Osteoblast (primary cell): ENCODE measurements around the gene OTOGL. TPM values are rescaled to one million over a fixed set of nuclear protein-coding genes. Genes with fewer than 3 reads are reported as not detected.

Source experiments
- DNase-seq: peaks from one replicate; pipeline ENCODE4 v3.0.0; 2011; ENCODE audit warnings: low spot score, mixed read lengths; ENCODE audit not compliant: insufficient read length; ENCODE audit errors: missing footprints
- H2AFZ ChIP-seq: 2 replicates; pipeline ENCODE4 v1.6.0; 2011; ENCODE audit warnings: mild to moderate bottlenecking, low read length
- H3K27ac ChIP-seq: 2 replicates; pipeline ENCODE4 v1.5.1; 2011; ENCODE audit warnings: mild to moderate bottlenecking, low read depth, low read length, moderate library complexity
- H3K27me3 ChIP-seq: 2 replicates; pipeline ENCODE4 v1.6.0; 2012; ENCODE audit warnings: mild to moderate bottlenecking, control low read depth, inconsistent platforms, low read length, moderate library complexity; ENCODE audit not compliant: insufficient read depth
- H3K36me3 ChIP-seq: 2 replicates; pipeline ENCODE4 v1.5.1; 2011; ENCODE audit warnings: mild to moderate bottlenecking, low read length, control low read depth, moderate library complexity; ENCODE audit not compliant: insufficient read depth
- H3K4me1 ChIP-seq: 2 replicates; pipeline ENCODE4 v1.5.1; 2011; ENCODE audit warnings: mild to moderate bottlenecking, low read length, control low read depth, moderate library complexity; ENCODE audit not compliant: insufficient read depth
- H3K4me2 ChIP-seq: 2 replicates; pipeline ENCODE4 v1.6.0; 2011; ENCODE audit warnings: mild to moderate bottlenecking, low read length; ENCODE audit not compliant: insufficient read depth
- H3K4me3 ChIP-seq: fragments of 200-600 bp; sonication (generic); 3 replicates; pipeline ENCODE4 v1.5.1; 2012; ENCODE audit warnings: mild to moderate bottlenecking, low read length, inconsistent platforms; ENCODE audit not compliant: insufficient read depth
- H3K79me2 ChIP-seq: 2 replicates; pipeline ENCODE4 v1.6.0; 2012; ENCODE audit warnings: mild to moderate bottlenecking, low read length, control low read depth, inconsistent platforms; ENCODE audit not compliant: insufficient read depth
- H3K9me3 ChIP-seq: 2 replicates; pipeline ENCODE4 v1.5.1; 2011; ENCODE audit warnings: low read depth, low read length, control low read depth
- H4K20me1 ChIP-seq: 2 replicates; pipeline ENCODE4 v1.6.0; 2012; ENCODE audit warnings: mild to moderate bottlenecking, low read length, control low read depth; ENCODE audit not compliant: insufficient read depth
- CTCF ChIP-seq: IDR thresholded peaks from 2 replicates; pipeline ENCODE4 v1.5.1; 2011; ENCODE audit warnings: mild to moderate bottlenecking, low read depth, low read length, moderate library complexity; ENCODE audit errors: extremely low read depth
- total RNA-seq: library from RNA; depleted of rRNA; stranded (reverse); fragments of >200 nt; gene quantifications from 2 replicates; pipeline ENCODE4 v1.2.3, GENCODE V29; 2012

The OTOGL gene
- total RNA-seq, 1 donor, result 0.36 TPM

DNA sequence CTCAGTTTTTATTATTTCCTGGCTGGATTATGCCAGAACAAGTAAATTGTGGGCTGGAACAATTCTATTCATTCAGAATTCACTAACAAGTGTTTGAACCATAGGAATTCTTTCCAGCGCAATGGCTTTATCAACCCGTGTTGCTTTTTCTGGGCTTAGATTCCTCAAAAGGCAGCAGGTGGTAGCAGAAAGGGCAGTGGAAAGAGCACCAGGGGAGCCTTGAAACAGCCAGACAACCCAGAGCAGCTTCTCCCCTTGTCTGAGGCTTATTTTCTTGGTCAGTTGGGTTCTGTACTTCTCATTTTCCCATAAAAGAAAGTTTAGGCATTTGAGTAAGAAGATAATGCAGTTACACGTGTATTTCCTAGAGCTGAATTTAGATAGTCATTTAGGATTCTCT, 130.7 kb downstream of the OTOGL start:
- Histone ChIP-seq H4K20me1 (no peaks in the 10 kb centered on the region), H3K4me2 (no peak overlapping the region), H3K27me3 (no peaks in the 10 kb centered on the region), H3K27ac (no peak overlapping the region), H3K4me1 (peaks cover 10% of the 10 kb centered on the region), H3K79me2 (no peaks in the 10 kb centered on the region), H3K4me3 (no peak overlapping the region), H3K36me3 (no peaks in the 10 kb centered on the region), H2AFZ (no peak overlapping the region), H3K9me3 (no peaks in the 10 kb centered on the region)
- DNase-seq, result no peak
- TF ChIP-seq CTCF, result no peak

GRCh38 chr12:80232837-80233236, 133.5 kb downstream of the OTOGL start:
- Histone ChIP-seq H3K27me3 (no peaks in the 10 kb centered on the region), H3K4me3 (no peak overlapping the region), H3K9me3 (no peaks in the 10 kb centered on the region), H2AFZ (no peak overlapping the region), H3K36me3 (no peaks in the 10 kb centered on the region), H3K79me2 (no peaks in the 10 kb centered on the region), H3K4me1 (peaks cover 10% of the 10 kb centered on the region), H4K20me1 (no peaks in the 10 kb centered on the region), H3K27ac (no peak overlapping the region), H3K4me2 (no peak overlapping the region)
- TF ChIP-seq CTCF, result no peak
- no peak for DNase-seq

GRCh38 chr12:80233926-80234325, 134.6 kb downstream of the OTOGL start:
- Histone ChIP-seq H3K4me2 (no peak overlapping the region), H3K36me3 (no peaks in the 10 kb centered on the region), H3K4me1 (peaks cover 10% of the 10 kb centered on the region), H2AFZ (no peak overlapping the region), H3K79me2 (no peaks in the 10 kb centered on the region), H3K9me3 (no peaks in the 10 kb centered on the region), H3K27ac (no peak overlapping the region), H3K27me3 (no peaks in the 10 kb centered on the region), H4K20me1 (no peaks in the 10 kb centered on the region), H3K4me3 (no peak overlapping the region)
- DNase-seq, result no peak
- no peak for TF ChIP-seq CTCF

- no peaks in the 10 kb centered on the region for H4K20me1 ChIP-seq
- H3K27ac ChIP-seq, result no peak overlapping the region
- no peaks in the 10 kb centered on the region for H3K36me3 ChIP-seq
- H3K9me3 ChIP-seq, result no peaks in the 10 kb centered on the region
- H3K4me3 ChIP-seq, result no peak overlapping the region
- no peak for TF ChIP-seq CTCF
- no peak for DNase-seq
- no peaks in the 10 kb centered on the region for H3K27me3 ChIP-seq
- no peaks in the 10 kb centered on the region for H3K79me2 ChIP-seq
- H3K4me1 ChIP-seq, result peaks cover 10% of the 10 kb centered on the region
- H2AFZ ChIP-seq, result no peak overlapping the region
- no peak overlapping the region for H3K4me2 ChIP-seq
Measured at GRCh38 chr12:80234667-80235066, 135.3 kb downstream of the OTOGL start.
